ENCODE measurements around the gene MORC3. TPM values are rescaled to one million over a fixed set of nuclear protein-coding genes. Genes with fewer than 3 reads are reported as not detected.

MORC3 gene
- 31.6 and 37.0 TPM in 2 replicates for total RNA-seq

GRCh38 chr21:36319767-36320420 lies at the start of gene MORC3:
Gene MORC3 (plus strand): TSS chr21:36320197. CDS start chr21:36320265, 68 bp downstream.

GRCh38 chr21:36385233-36386030 lies 65.4 kb downstream of the MORC3 start, which contains the start of gene CHAF1B:
Gene CHAF1B (plus strand): TSS chr21:36385392. CDS start chr21:36386137, 745 bp downstream.

Other genes starting within 250 kb of the MORC3 start
- 8.6 and 10.4 TPM in 2 replicates for gene CBR3, start 185.1 kb upstream of the MORC3 start, total RNA-seq
- 1.8 and 1.9 TPM in 2 replicates for gene DOP1B, start 163.4 kb upstream of the MORC3 start, total RNA-seq
- 0.43 and 0.55 TPM in 2 replicates for gene CHAF1B, start 65.2 kb downstream of the MORC3 start, total RNA-seq
- gene CLDN14, start 159.9 kb downstream of the MORC3 start, total RNA-seq = 0.09 TPM in 1 of 2 replicates, not detected in the other